A673 (cell line): ENCODE results near the gene CDC37. TPM values are rescaled to one million over a fixed set of nuclear protein-coding genes. Genes with fewer than 3 reads are reported as not detected.

Experiments
- BruUV-seq: library from RNA; stranded (reverse); fragments of 400-500 nt; replicated peaks from 2 replicates; lab custom pipeline; 2021; lab: Mats Ljungman, UMichigan
- CTCF ChIA-PET: fragments of 300-600 bp; sonication (Branson Sonifier 250); formaldehyde crosslinking; loops from one replicate; lab custom pipeline; 2022; ENCODE audit warnings: antibody characterized with exemption; lab: Charles Lee
- POLR2A ChIA-PET: fragments of 300-600 bp; sonication (Branson Sonifier 250); formaldehyde crosslinking; loops from one replicate; lab custom pipeline; 2022; ENCODE audit warnings: antibody characterized with exemption; ENCODE audit not compliant: low non-redundant PET; lab: Charles Lee
- DNase-seq: peaks from one replicate; pipeline ENCODE4 v3.0.0-alpha.2; 2015; ENCODE audit warnings: low spot score
- H3K27ac ChIP-seq: fragments of 200-600 bp; sonication (generic); 2 replicates; pipeline ENCODE4 v1.5.1; 2016; ENCODE audit warnings: mixed run types, low read depth, mild to moderate bottlenecking, mixed read lengths, antibody characterized with exemption, low read length; ENCODE audit not compliant: poor library complexity, severe bottlenecking
- H3K27me3 ChIP-seq: fragments of 200-600 bp; sonication (generic); replicated peaks from 2 replicates; pipeline ENCODE4 v1.6.1; 2017; ENCODE audit warnings: mixed run types, low read depth, mild to moderate bottlenecking, mixed read lengths, antibody characterized with exemption, low read length; ENCODE audit not compliant: insufficient read depth, poor library complexity
- H3K36me3 ChIP-seq: fragments of 200-600 bp; sonication (generic); 2 replicates; pipeline ENCODE4 v1.6.1; 2016; ENCODE audit warnings: mixed run types, mild to moderate bottlenecking, mixed read lengths, antibody characterized with exemption, low read length; ENCODE audit not compliant: insufficient read depth, poor library complexity, severe bottlenecking
- H3K4me1 ChIP-seq: fragments of 200-600 bp; sonication (generic); 2 replicates; pipeline ENCODE4 v1.6.1; 2017; ENCODE audit warnings: mixed run types, mild to moderate bottlenecking, mixed read lengths, antibody characterized with exemption, low read length; ENCODE audit not compliant: insufficient read depth, poor library complexity, severe bottlenecking
- H3K4me3 ChIP-seq: fragments of 200-600 bp; sonication (generic); 2 replicates; pipeline ENCODE4 v1.5.1; 2016; ENCODE audit warnings: low read depth, mixed run types, mild to moderate bottlenecking, mixed read lengths, low read length; ENCODE audit not compliant: poor library complexity, severe bottlenecking
- H3K9me3 ChIP-seq: fragments of 200-600 bp; sonication (generic); 2 replicates; pipeline ENCODE4 v1.6.1; 2016; ENCODE audit warnings: mixed run types, low read depth, mild to moderate bottlenecking, mixed read lengths, antibody characterized with exemption, low read length; ENCODE audit not compliant: poor library complexity, severe bottlenecking
- EZH2 ChIP-seq: fragments of 200-600 bp; sonication (generic); IDR thresholded peaks from 2 replicates; pipeline ENCODE4 v1.6.1; 2017; ENCODE audit warnings: borderline replicate concordance, low read depth, mild to moderate bottlenecking, mixed read lengths, antibody characterized with exemption, low read length; ENCODE audit not compliant: poor library complexity, severe bottlenecking
- intact Hi-C: fragments of 100-400 bp; cut with micrococcal nuclease; formaldehyde crosslinking; loops from one replicate; pipeline ENCODE4 v1.10.0; 2022; ENCODE audit not compliant: unreplicated experiment
- total RNA-seq: library from RNA; stranded (reverse); gene quantifications from 2 replicates; pipeline ENCODE4 v1.2.3, GENCODE V29; 2021
- TF ChIP-seq, protein P1 (sequence below): fragments of 300-800, 200-600 bp; sonication (generic); conservative IDR thresholded peaks from 2 replicates; pipeline ENCODE4 v1.5.1; 2017; ENCODE audit warnings: low read depth, mild to moderate bottlenecking, antibody characterized with exemption, low read length, moderate library complexity, mixed read lengths

The CDC37 gene
- total RNA-seq, 1 experiment from 2014 or later: 288 TPM

DNA sequence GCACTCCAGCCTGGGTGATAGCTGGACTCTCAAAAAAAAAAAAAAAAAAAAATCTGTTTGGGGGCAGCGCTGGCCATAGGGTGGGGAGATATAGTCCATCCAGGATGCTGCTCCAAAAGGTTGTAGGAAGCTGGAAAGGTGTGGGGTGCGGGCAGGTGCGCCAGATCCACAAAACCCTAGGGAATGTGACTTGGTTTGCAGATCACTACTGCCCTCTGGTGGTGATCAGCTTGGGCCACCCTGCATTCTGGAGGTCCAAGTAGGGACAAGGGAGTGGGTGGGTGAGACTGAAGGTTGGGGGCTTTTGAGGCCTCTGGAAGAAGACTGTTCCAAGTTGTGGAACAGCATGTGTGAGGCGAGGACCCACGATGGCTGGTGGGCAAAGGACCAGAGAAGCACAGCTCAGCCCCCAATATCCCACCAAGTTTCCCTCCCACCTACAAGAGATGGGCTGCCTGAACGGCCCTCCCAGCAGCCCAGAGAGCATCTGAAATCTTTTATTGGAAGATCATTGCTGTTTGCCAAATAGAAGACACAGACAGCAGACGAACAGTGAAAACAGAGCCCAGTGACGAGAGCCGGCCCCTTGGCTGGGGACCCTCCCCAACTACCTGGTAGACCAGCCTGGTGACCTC lies 12.6 kb downstream of the CDC37 start:
- H3K4me1 ChIP-seq: no peaks in the 10 kb centered on the region
- DNase-seq: peak; percentile 76
- CTCF ChIA-PET: interaction anchor here (0.5 to 1.7 kb wide), 12 partner anchors 11 to 538 kb away, joined by 3 to 14 read pairs (median 6); partner anchors contain the start of genes ICAM1, ICAM5 and TYK2
- POLR2A ChIA-PET: no interaction called here
- no peak overlapping the region for H3K27ac ChIP-seq
- no peak for TF ChIP-seq EZH2
- TF ChIP-seq, protein P1, sequence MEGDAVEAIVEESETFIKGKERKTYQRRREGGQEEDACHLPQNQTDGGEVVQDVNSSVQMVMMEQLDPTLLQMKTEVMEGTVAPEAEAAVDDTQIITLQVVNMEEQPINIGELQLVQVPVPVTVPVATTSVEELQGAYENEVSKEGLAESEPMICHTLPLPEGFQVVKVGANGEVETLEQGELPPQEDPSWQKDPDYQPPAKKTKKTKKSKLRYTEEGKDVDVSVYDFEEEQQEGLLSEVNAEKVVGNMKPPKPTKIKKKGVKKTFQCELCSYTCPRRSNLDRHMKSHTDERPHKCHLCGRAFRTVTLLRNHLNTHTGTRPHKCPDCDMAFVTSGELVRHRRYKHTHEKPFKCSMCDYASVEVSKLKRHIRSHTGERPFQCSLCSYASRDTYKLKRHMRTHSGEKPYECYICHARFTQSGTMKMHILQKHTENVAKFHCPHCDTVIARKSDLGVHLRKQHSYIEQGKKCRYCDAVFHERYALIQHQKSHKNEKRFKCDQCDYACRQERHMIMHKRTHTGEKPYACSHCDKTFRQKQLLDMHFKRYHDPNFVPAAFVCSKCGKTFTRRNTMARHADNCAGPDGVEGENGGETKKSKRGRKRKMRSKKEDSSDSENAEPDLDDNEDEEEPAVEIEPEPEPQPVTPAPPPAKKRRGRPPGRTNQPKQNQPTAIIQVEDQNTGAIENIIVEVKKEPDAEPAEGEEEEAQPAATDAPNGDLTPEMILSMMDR: peak; percentile 95
- no peaks in the 10 kb centered on the region for H3K9me3 ChIP-seq
- peaks cover 48% of the 10 kb centered on the region for H3K36me3 ChIP-seq
- H3K27me3 ChIP-seq: no peaks in the 10 kb centered on the region
- BruUV-seq: no TSS peak
- H3K4me3 ChIP-seq: no peak overlapping the region
- intact Hi-C loops: loop anchor here (1.0 to 5.0 kb wide), 2 partner anchors 131 to 458 kb away; no protein-coding TSS in a partner anchor

DNA sequence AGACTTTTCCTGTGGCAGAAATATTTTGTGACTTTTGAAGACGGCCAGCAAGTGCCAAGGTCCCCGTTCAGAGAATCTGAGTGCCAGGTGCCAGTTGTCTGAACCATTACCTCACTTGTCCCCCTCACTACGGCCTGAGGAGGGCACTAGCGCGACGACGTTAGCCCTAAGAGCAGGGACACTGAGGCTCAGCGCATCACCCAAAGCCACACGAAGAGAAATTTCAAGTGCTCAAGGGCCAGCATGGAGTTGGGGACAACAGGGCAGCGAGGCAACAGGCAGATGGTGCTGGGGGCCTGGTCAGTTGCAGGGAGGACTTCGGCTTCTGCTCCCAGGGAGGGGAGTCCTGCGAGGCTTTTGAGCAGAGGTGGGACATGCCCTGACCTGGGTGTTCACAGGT lies 13.5 kb downstream of the CDC37 start:
- Histone ChIP-seq H3K27me3 (no peaks in the 10 kb centered on the region), H3K9me3 (no peaks in the 10 kb centered on the region), H3K27ac (no peak overlapping the region), H3K4me3 (no peak overlapping the region), H3K36me3 (peaks cover 42% of the 10 kb centered on the region), H3K4me1 (no peaks in the 10 kb centered on the region)
- peak; percentile 56 for DNase-seq
- TF ChIP-seq, protein P1: peak; percentile 42
- TF ChIP-seq EZH2: no peak
- POLR2A ChIA-PET: no interaction called here
- CTCF ChIA-PET: interaction anchor here (0.6 to 1.8 kb wide), 8 partner anchors 9 to 158 kb away, joined by 3 to 50 read pairs (median 9); partner anchors contain the start of genes ICAM1, ICAM5 and TYK2
- no TSS peak for BruUV-seq
- intact Hi-C loops: loop anchor here (1.0 to 5.0 kb wide), 3 partner anchors 121 to 458 kb away; no protein-coding TSS in a partner anchor

DNA sequence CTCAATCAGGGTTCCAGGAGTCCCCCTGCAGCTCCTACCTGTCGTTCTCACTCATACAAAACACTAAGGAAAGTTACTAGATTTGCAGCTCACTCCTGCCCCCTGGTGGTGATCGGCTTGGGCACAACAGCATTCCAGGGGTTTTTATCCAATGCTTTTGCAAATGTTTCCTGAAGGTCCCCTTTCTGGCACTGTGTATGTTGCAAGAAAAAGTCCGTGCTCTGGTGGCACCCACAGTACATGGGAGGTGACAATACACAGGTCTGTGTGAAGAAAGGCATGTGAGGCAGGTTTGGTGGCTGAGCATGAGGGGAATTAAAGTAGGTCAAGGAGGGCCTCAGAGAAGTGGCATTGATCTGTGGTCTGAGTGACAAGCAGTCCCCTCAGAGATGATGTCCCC lies 14.4 kb downstream of the CDC37 start:
- TF ChIP-seq EZH2: no peak
- TF ChIP-seq, protein P1: peak; percentile 97
- Histone ChIP-seq H3K27ac (no peak overlapping the region), H3K36me3 (peaks cover 39% of the 10 kb centered on the region), H3K4me3 (no peak overlapping the region), H3K27me3 (no peaks in the 10 kb centered on the region), H3K9me3 (no peaks in the 10 kb centered on the region), H3K4me1 (no peaks in the 10 kb centered on the region)
- ChIA-PET CTCF (interaction anchor here (0.5 to 1.8 kb wide), 10 partner anchors 8 to 503 kb away, joined by 3 to 50 read pairs (median 5); partner anchors contain the start of genes ICAM1 and TYK2), POLR2A (interaction anchor here (0.9 kb wide), 1 partner anchor 129 kb away, joined by 11 read pairs; no protein-coding TSS in a partner anchor)
- peak; percentile 86 for DNase-seq
- intact Hi-C loops: loop anchor here (1.0 kb wide), 1 partner anchor 120 kb away; no protein-coding TSS in a partner anchor
- TSS peak; percentile 21 for BruUV-seq
